Measurements from ENCODE around the gene GTF2B. TPM values are rescaled to one million over a fixed set of nuclear protein-coding genes. Genes with fewer than 3 reads are reported as not detected.
A peak's percentile ranks its signal among the peaks of the same experiment; 100 is the strongest.
"Not testable (repeated sequence)": the region's sequence is repeated elsewhere in the genome, so short reads cannot be mapped to it uniquely, and the experiment has no call there.

Gene GTF2B
- polyA plus RNA-seq, 4 donors: 23.1 to 44.6 (median 37.5) TPM

GRCh38 chr1:88880717-88881116 is 10.7 kb downstream of the GTF2B start:
- DNase-seq; H3K9me3 ChIP-seq (ENCODE audit: control insufficient read depth in 2 of 2, insufficient read depth in 1 of 2, low read depth in 1 of 2, low read length in 1 of 2); H3K27me3 ChIP-seq (ENCODE audit: control insufficient read depth in 3 of 3, insufficient read depth in 3 of 3, low read length in 3 of 3); FAIRE-seq; H3K4me3 ChIP-seq (ENCODE audit: low read depth in 1 of 3, low read length in 3 of 3); H3K4me1 ChIP-seq (ENCODE audit: control insufficient read depth in 3 of 3, insufficient read depth in 2 of 3, low read depth in 1 of 3, low read length in 2 of 3); H3K27ac ChIP-seq (ENCODE audit: low read depth in 1 of 3, low read length in 2 of 3): not testable (repeated sequence)
- peaks cover 4 to 30% (median 8%) of the 10 kb centered on the region in 3 donors for H3K36me3 ChIP-seq (ENCODE audit: control insufficient read depth in 3 of 3, insufficient read depth in 2 of 3, low read depth in 1 of 3, low read length in 3 of 3)
- WGBS, 3 donors: 81 to 90% (median 88%) methylated on average over 8 of the region's 8 CpGs

GRCh38 chr1:88878731-88879130 is 12.6 kb downstream of the GTF2B start:
- no peaks in the 10 kb centered on the region for H3K9me3 ChIP-seq (ENCODE audit: control insufficient read depth in 2 of 2, insufficient read depth in 1 of 2, low read depth in 1 of 2, low read length in 1 of 2)
- peaks cover 0 to 3% (median 0%) of the 10 kb centered on the region in 3 donors for H3K4me1 ChIP-seq (ENCODE audit: control insufficient read depth in 3 of 3, insufficient read depth in 2 of 3, low read depth in 1 of 3, low read length in 2 of 3)
- 15 to 59% (median 42%) methylated on average over 4 of the region's 4 CpGs for WGBS, 3 donors
- peaks cover 2 to 19% (median 9%) of the 10 kb centered on the region in 3 donors for H3K36me3 ChIP-seq (ENCODE audit: control insufficient read depth in 3 of 3, insufficient read depth in 2 of 3, low read depth in 1 of 3, low read length in 3 of 3)
- H3K27ac ChIP-seq (ENCODE audit: low read depth in 1 of 3, low read length in 2 of 3): no peak overlapping the region
- no peak overlapping the region for H3K4me3 ChIP-seq (ENCODE audit: low read depth in 1 of 3, low read length in 3 of 3)
- FAIRE-seq: no peak
- no peaks in the 10 kb centered on the region for H3K27me3 ChIP-seq (ENCODE audit: control insufficient read depth in 3 of 3, insufficient read depth in 3 of 3, low read length in 3 of 3)
- peak in 1 of 2 donors; percentile 55 for DNase-seq

- Histone ChIP-seq H3K4me1 (ENCODE audit: control insufficient read depth in 3 of 3, insufficient read depth in 2 of 3, low read depth in 1 of 3, low read length in 2 of 3) (peaks cover 0 to 3% (median 0%) of the 10 kb centered on the region in 3 donors), H3K36me3 (ENCODE audit: control insufficient read depth in 3 of 3, insufficient read depth in 2 of 3, low read depth in 1 of 3, low read length in 3 of 3) (peaks cover 2 to 17% (median 9%) of the 10 kb centered on the region in 3 donors), H3K27me3 (ENCODE audit: control insufficient read depth in 3 of 3, insufficient read depth in 3 of 3, low read length in 3 of 3) (no peaks in the 10 kb centered on the region), H3K4me3 (ENCODE audit: low read depth in 1 of 3, low read length in 3 of 3) (no peak overlapping the region), H3K27ac (ENCODE audit: low read depth in 1 of 3, low read length in 2 of 3) (no peak overlapping the region), H3K9me3 (ENCODE audit: control insufficient read depth in 2 of 2, insufficient read depth in 1 of 2, low read depth in 1 of 2, low read length in 1 of 2) (no peaks in the 10 kb centered on the region)
- no peak for FAIRE-seq
- no peak for DNase-seq
- WGBS, 3 donors: 61 to 81% (median 73%) methylated on average over 9 of the region's 9 CpGs
Observed at GRCh38 chr1:88877911-88878310, 13.5 kb downstream of the GTF2B start.

- DNase-seq (peak; percentile 38 to 41), FAIRE-seq (peak; percentile 15)
- Histone ChIP-seq H3K36me3 (ENCODE audit: control insufficient read depth in 3 of 3, insufficient read depth in 2 of 3, low read depth in 1 of 3, low read length in 3 of 3) (peaks cover 2 to 17% (median 9%) of the 10 kb centered on the region in 3 donors), H3K4me1 (ENCODE audit: control insufficient read depth in 3 of 3, insufficient read depth in 2 of 3, low read depth in 1 of 3, low read length in 2 of 3) (peaks cover 0 to 3% (median 0%) of the 10 kb centered on the region in 3 donors), H3K27ac (ENCODE audit: low read depth in 1 of 3, low read length in 2 of 3) (no peak overlapping the region), H3K4me3 (ENCODE audit: low read depth in 1 of 3, low read length in 3 of 3) (no peak overlapping the region), H3K9me3 (ENCODE audit: control insufficient read depth in 2 of 2, insufficient read depth in 1 of 2, low read depth in 1 of 2, low read length in 1 of 2) (no peaks in the 10 kb centered on the region), H3K27me3 (ENCODE audit: control insufficient read depth in 3 of 3, insufficient read depth in 3 of 3, low read length in 3 of 3) (no peaks in the 10 kb centered on the region)
- 23 to 35% (median 33%) methylated on average over 6 of the region's 6 CpGs for WGBS, 3 donors
Observed at GRCh38 chr1:88877382-88877825, 14.0 kb downstream of the GTF2B start.

GRCh38 chr1:88876573-88877365 is 14.6 kb downstream of the GTF2B start:
- FAIRE-seq (no peak), DNase-seq (no peak)
- WGBS, 3 donors: 62 to 65% (median 64%) methylated on average over 5 of the region's 5 CpGs

GRCh38 chr1:88875595-88875994 is 15.8 kb downstream of the GTF2B start:
- DNase-seq: no peak
- Histone ChIP-seq H3K4me3 (ENCODE audit: low read depth in 1 of 3, low read length in 3 of 3) (no peak overlapping the region), H3K36me3 (ENCODE audit: control insufficient read depth in 3 of 3, insufficient read depth in 2 of 3, low read depth in 1 of 3, low read length in 3 of 3) (peaks cover 0 to 15% (median 6%) of the 10 kb centered on the region in 3 donors), H3K4me1 (ENCODE audit: control insufficient read depth in 3 of 3, insufficient read depth in 2 of 3, low read depth in 1 of 3, low read length in 2 of 3) (peaks cover 0 to 3% (median 0%) of the 10 kb centered on the region in 3 donors), H3K9me3 (ENCODE audit: control insufficient read depth in 2 of 2, insufficient read depth in 1 of 2, low read depth in 1 of 2, low read length in 1 of 2) (no peaks in the 10 kb centered on the region), H3K27me3 (ENCODE audit: control insufficient read depth in 3 of 3, insufficient read depth in 3 of 3, low read length in 3 of 3) (no peaks in the 10 kb centered on the region), H3K27ac (ENCODE audit: low read depth in 1 of 3, low read length in 2 of 3) (no peak overlapping the region)
- no peak for FAIRE-seq
- 86 to 93% (median 93%) methylated on average over 4 of the region's 4 CpGs for WGBS, 3 donors

More at GRCh38 chr1:88876573-88877365, 14.6 kb downstream of the GTF2B start:
- H3K27ac ChIP-seq (ENCODE audit: low read depth in 1 of 3, low read length in 2 of 3): no peak overlapping the region
- peaks cover 2 to 16% (median 9%) of the 10 kb centered on the region in 3 donors for H3K36me3 ChIP-seq (ENCODE audit: control insufficient read depth in 3 of 3, insufficient read depth in 2 of 3, low read depth in 1 of 3, low read length in 3 of 3)
- H3K4me1 ChIP-seq (ENCODE audit: control insufficient read depth in 3 of 3, insufficient read depth in 2 of 3, low read depth in 1 of 3, low read length in 2 of 3): peaks cover 0 to 3% (median 0%) of the 10 kb centered on the region in 3 donors
- H3K4me3 ChIP-seq (ENCODE audit: low read depth in 1 of 3, low read length in 3 of 3): no peak overlapping the region
- no peaks in the 10 kb centered on the region for H3K27me3 ChIP-seq (ENCODE audit: control insufficient read depth in 3 of 3, insufficient read depth in 3 of 3, low read length in 3 of 3)
- H3K9me3 ChIP-seq (ENCODE audit: control insufficient read depth in 2 of 2, insufficient read depth in 1 of 2, low read depth in 1 of 2, low read length in 1 of 2): no peaks in the 10 kb centered on the region

GRCh38 chr1:88873737-88874349 is 17.5 kb downstream of the GTF2B start:
- no peaks in the 10 kb centered on the region for H3K9me3 ChIP-seq (ENCODE audit: control insufficient read depth in 2 of 2, insufficient read depth in 1 of 2, low read depth in 1 of 2, low read length in 1 of 2)
- FAIRE-seq: no peak
- no peak overlapping the region for H3K27ac ChIP-seq (ENCODE audit: low read depth in 1 of 3, low read length in 2 of 3)
- peaks cover 0 to 3% (median 0%) of the 10 kb centered on the region in 3 donors for H3K4me1 ChIP-seq (ENCODE audit: control insufficient read depth in 3 of 3, insufficient read depth in 2 of 3, low read depth in 1 of 3, low read length in 2 of 3)
- H3K4me3 ChIP-seq (ENCODE audit: low read depth in 1 of 3, low read length in 3 of 3): no peak overlapping the region
- peaks cover 0 to 13% (median 3%) of the 10 kb centered on the region in 3 donors for H3K36me3 ChIP-seq (ENCODE audit: control insufficient read depth in 3 of 3, insufficient read depth in 2 of 3, low read depth in 1 of 3, low read length in 3 of 3)
- DNase-seq: no peak
- H3K27me3 ChIP-seq (ENCODE audit: control insufficient read depth in 3 of 3, insufficient read depth in 3 of 3, low read length in 3 of 3): no peaks in the 10 kb centered on the region
- 68 to 75% (median 72%) methylated on average over 5 of the region's 5 CpGs for WGBS, 3 donors

- not testable (repeated sequence) for H3K27ac ChIP-seq (ENCODE audit: low read depth in 1 of 3, low read length in 2 of 3); H3K4me3 ChIP-seq (ENCODE audit: low read depth in 1 of 3, low read length in 3 of 3); FAIRE-seq; DNase-seq; H3K27me3 ChIP-seq (ENCODE audit: control insufficient read depth in 3 of 3, insufficient read depth in 3 of 3, low read length in 3 of 3); H3K9me3 ChIP-seq (ENCODE audit: control insufficient read depth in 2 of 2, insufficient read depth in 1 of 2, low read depth in 1 of 2, low read length in 1 of 2); H3K36me3 ChIP-seq (ENCODE audit: control insufficient read depth in 3 of 3, insufficient read depth in 2 of 3, low read depth in 1 of 3, low read length in 3 of 3); H3K4me1 ChIP-seq (ENCODE audit: control insufficient read depth in 3 of 3, insufficient read depth in 2 of 3, low read depth in 1 of 3, low read length in 2 of 3)
- WGBS, 3 donors: 95 to 99% (median 98%) methylated on average over 14 of the region's 14 CpGs
Observed at GRCh38 chr1:88869644-88870043, 21.7 kb downstream of the GTF2B start.
